Progenitor cell of endocrine pancreas (in vitro differentiated cells): ENCODE data around the gene SPTLC2. TPM values are rescaled to one million over a fixed set of nuclear protein-coding genes. Genes with fewer than 3 reads are reported as not detected.

Source experiments
- DNase-seq: peaks from one replicate; pipeline ENCODE4 v3.0.0; 2021; ENCODE audit warnings: low spot score; ENCODE audit not compliant: unreplicated experiment
- H3K27ac Mint-ChIP-seq: 2 replicates; pipeline ENCODE4 v1.8.0; 2021; ENCODE audit warnings: mild to moderate bottlenecking, moderate library complexity, mixed read lengths
- H3K27me3 Mint-ChIP-seq: 2 replicates; pipeline ENCODE4 v1.8.0; 2021; ENCODE audit warnings: mixed read lengths
- H3K36me3 Mint-ChIP-seq: 2 replicates; pipeline ENCODE4 v1.8.0; 2022; ENCODE audit warnings: mixed read lengths; ENCODE audit not compliant: insufficient read depth
- H3K4me1 Mint-ChIP-seq: 2 replicates; pipeline ENCODE4 v1.8.0; 2021; ENCODE audit warnings: low read depth, mixed read lengths
- H3K4me3 Mint-ChIP-seq: 2 replicates; pipeline ENCODE4 v1.8.0; 2021; ENCODE audit warnings: low read depth, mild to moderate bottlenecking, moderate library complexity, mixed read lengths
- H3K9me3 Mint-ChIP-seq: 2 replicates; pipeline ENCODE4 v1.8.0; 2021; ENCODE audit warnings: low read depth, mixed read lengths
- CTCF ChIP-seq: fragments of 200-600 bp; sonication (generic); IDR thresholded peaks from one replicate; pipeline ENCODE4 v1.5.0; 2021; ENCODE audit warnings: antibody characterized with exemption, mild to moderate bottlenecking; ENCODE audit not compliant: unreplicated experiment
- total RNA-seq: library from RNA; stranded (reverse); gene quantifications from 2 replicates; pipeline ENCODE4 v1.2.1, GENCODE V29; 2021

Gene SPTLC2
- total RNA-seq, 1 donor from 2014 or later, result 53.6 TPM

- no peaks in the 10 kb centered on the region for H3K9me3 Mint-ChIP-seq
- no peaks in the 10 kb centered on the region for H3K36me3 Mint-ChIP-seq
- H3K4me1 Mint-ChIP-seq, result no peaks in the 10 kb centered on the region
- DNase-seq, result no peak
- TF ChIP-seq CTCF, result no peak
- H3K27ac Mint-ChIP-seq, result no peak overlapping the region
- H3K27me3 Mint-ChIP-seq, result no peaks in the 10 kb centered on the region
- no peak overlapping the region for H3K4me3 Mint-ChIP-seq
Observed at GRCh38 chr14:77485901-77486678, 130.3 kb downstream of the SPTLC2 start.

GRCh38 chr14:77485256-77485655 is 131.2 kb downstream of the SPTLC2 start:
- Mint-ChIP-seq H3K9me3 (no peaks in the 10 kb centered on the region), H3K36me3 (no peaks in the 10 kb centered on the region), H3K27me3 (no peaks in the 10 kb centered on the region), H3K27ac (no peak overlapping the region), H3K4me3 (no peak overlapping the region), H3K4me1 (no peaks in the 10 kb centered on the region)
- TF ChIP-seq CTCF, result no peak
- DNase-seq, result no peak

GRCh38 chr14:77482422-77482821 is 134.0 kb downstream of the SPTLC2 start:
- Mint-ChIP-seq H3K27ac (no peak overlapping the region), H3K4me1 (no peaks in the 10 kb centered on the region), H3K9me3 (no peaks in the 10 kb centered on the region), H3K4me3 (no peak overlapping the region), H3K36me3 (no peaks in the 10 kb centered on the region), H3K27me3 (no peaks in the 10 kb centered on the region)
- no peak for DNase-seq
- TF ChIP-seq CTCF, result no peak

- H3K4me3 Mint-ChIP-seq, result no peak overlapping the region
- H3K27me3 Mint-ChIP-seq, result peaks cover 3% of the 10 kb centered on the region
- DNase-seq, result no peak
- TF ChIP-seq CTCF, result no peak
- H3K4me1 Mint-ChIP-seq, result no peaks in the 10 kb centered on the region
- H3K27ac Mint-ChIP-seq, result no peak overlapping the region
- H3K9me3 Mint-ChIP-seq, result no peaks in the 10 kb centered on the region
- H3K36me3 Mint-ChIP-seq, result no peaks in the 10 kb centered on the region
Observed at GRCh38 chr14:77478796-77479195, 137.6 kb downstream of the SPTLC2 start.

GRCh38 chr14:77478029-77478428 is 138.4 kb downstream of the SPTLC2 start:
- Mint-ChIP-seq H3K27ac (no peak overlapping the region), H3K4me1 (no peaks in the 10 kb centered on the region), H3K36me3 (no peaks in the 10 kb centered on the region), H3K9me3 (no peaks in the 10 kb centered on the region), H3K27me3 (peaks cover 3% of the 10 kb centered on the region), H3K4me3 (no peak overlapping the region)
- no peak for TF ChIP-seq CTCF
- no peak for DNase-seq
